ENCODE results near the gene ATXN10. TPM values are rescaled to one million over a fixed set of nuclear protein-coding genes. Genes with fewer than 3 reads are reported as not detected.

ATXN10 gene
- total RNA-seq, 5 donors from 2014 or later (not counting 1 experiment from before 2014, with no cell fraction given) = 58.9 to 85.0 (median 69.6) TPM

DNA sequence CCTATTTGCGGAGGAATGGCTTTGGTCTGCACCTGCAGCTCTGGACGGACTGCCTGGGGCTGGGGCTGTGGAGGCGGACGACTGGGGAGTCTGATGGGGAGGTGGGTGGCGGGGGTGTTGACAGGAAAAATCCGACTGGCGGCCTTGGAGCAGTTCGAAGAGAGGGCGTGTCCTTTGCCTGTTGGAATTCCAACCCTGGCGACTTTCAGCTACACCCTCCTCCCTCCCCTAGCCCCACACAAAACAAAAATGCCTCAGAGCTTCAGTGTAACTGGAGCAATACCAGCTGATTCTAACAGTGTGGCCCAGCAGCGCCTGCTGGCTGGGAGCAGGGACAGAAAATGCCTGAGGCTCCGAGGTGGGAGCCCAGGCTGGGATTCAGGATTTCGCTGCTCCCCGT lies 85.4 kb downstream of the ATXN10 start:
- peaks cover 0 to 3% of the 10 kb centered on the region in 2 experiments for H3K4me1 ChIP-seq (ENCODE audit: control insufficient read depth in 1 of 2, extremely low read depth in 1 of 2, insufficient read depth in 2 of 2, low read length in 2 of 2)
- WGBS (ENCODE audit: insufficient coverage) = 100% methylated on average over 5 of the region's 14 CpGs
- POLR2A ChIA-PET = no interaction called here
- DNase-seq = no peak
- no peak overlapping the region for H3K27ac ChIP-seq (ENCODE audit: low read length)
- no peaks in the 10 kb centered on the region for H3K27me3 ChIP-seq (replicated peaks in 1 of 2; ENCODE audit: control insufficient read depth in 2 of 2, extremely low read depth in 1 of 2, insufficient read depth in 2 of 2, low read length in 1 of 2)
- no peaks in the 10 kb centered on the region for H3K9me3 Mint-ChIP-seq
- H3K4me3 ChIP-seq (ENCODE audit: control insufficient read depth in 1 of 2, extremely low read depth in 1 of 2, low read length in 1 of 2) = no peak overlapping the region
- H3K4me3 Mint-ChIP-seq = no peak overlapping the region
- no peaks in the 10 kb centered on the region for H3K27me3 Mint-ChIP-seq
- no peak overlapping the region for H3K27ac Mint-ChIP-seq
- peaks cover 2 to 5% (median 3%) of the 10 kb centered on the region in 3 donors for H3K4me1 Mint-ChIP-seq
- ATAC-seq (replicated peaks in 1 of 4) = no peak
- CTCF ChIA-PET = no interaction called here
- H3K36me3 ChIP-seq (ENCODE audit: control insufficient read depth in 2 of 2, extremely low read depth in 1 of 2, insufficient read depth in 1 of 2, low read length in 1 of 2) = peaks cover 3 to 9% of the 10 kb centered on the region in 2 donors
- H3K9me3 ChIP-seq = no peaks in the 10 kb centered on the region
- peaks cover 32% of the 10 kb centered on the region for H3K36me3 Mint-ChIP-seq

DNA sequence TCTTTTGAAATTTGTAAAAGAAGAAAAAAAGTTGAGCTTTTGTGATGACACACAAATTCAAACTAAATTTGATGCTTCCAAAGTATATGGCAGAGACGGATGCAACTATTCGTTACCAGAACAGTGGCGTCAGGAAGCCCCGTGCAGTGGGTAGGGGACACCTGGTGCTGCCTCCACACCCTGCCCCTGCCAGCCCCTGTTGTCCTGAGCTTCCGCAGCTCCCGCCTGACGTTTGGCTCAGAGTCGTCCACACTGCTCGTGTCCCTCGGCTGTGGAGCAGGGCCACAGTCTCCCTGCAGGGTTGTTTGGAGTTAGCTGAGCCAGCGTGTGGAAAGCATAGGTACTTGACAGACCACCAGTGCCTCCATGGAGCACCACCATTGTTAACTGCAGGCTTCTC lies 86.3 kb downstream of the ATXN10 start:
- ChIA-PET POLR2A (no interaction called here), CTCF (no interaction called here)
- Mint-ChIP-seq H3K36me3 (peaks cover 33% of the 10 kb centered on the region), H3K27ac (no peak overlapping the region), H3K27me3 (no peaks in the 10 kb centered on the region), H3K4me3 (no peak overlapping the region), H3K9me3 (no peaks in the 10 kb centered on the region), H3K4me1 (peaks cover 2 to 6% (median 5%) of the 10 kb centered on the region in 3 donors)
- Histone ChIP-seq H3K36me3 (ENCODE audit: control insufficient read depth in 2 of 2, extremely low read depth in 1 of 2, insufficient read depth in 1 of 2, low read length in 1 of 2) (peaks cover 3 to 7% of the 10 kb centered on the region in 2 donors), H3K4me3 (ENCODE audit: control insufficient read depth in 1 of 2, extremely low read depth in 1 of 2, low read length in 1 of 2) (no peak overlapping the region), H3K27ac (ENCODE audit: low read length) (no peak overlapping the region), H3K4me1 (ENCODE audit: control insufficient read depth in 1 of 2, extremely low read depth in 1 of 2, insufficient read depth in 2 of 2, low read length in 2 of 2) (peaks cover 0 to 3% of the 10 kb centered on the region in 2 experiments), H3K27me3 (replicated peaks in 1 of 2; ENCODE audit: control insufficient read depth in 2 of 2, extremely low read depth in 1 of 2, insufficient read depth in 2 of 2, low read length in 1 of 2) (no peaks in the 10 kb centered on the region), H3K9me3 (no peaks in the 10 kb centered on the region)
- ATAC-seq (replicated peaks in 1 of 4) (no peak), DNase-seq (no peak)
- WGBS (ENCODE audit: insufficient coverage) = 98% methylated on average over 11 of the region's 11 CpGs

DNA sequence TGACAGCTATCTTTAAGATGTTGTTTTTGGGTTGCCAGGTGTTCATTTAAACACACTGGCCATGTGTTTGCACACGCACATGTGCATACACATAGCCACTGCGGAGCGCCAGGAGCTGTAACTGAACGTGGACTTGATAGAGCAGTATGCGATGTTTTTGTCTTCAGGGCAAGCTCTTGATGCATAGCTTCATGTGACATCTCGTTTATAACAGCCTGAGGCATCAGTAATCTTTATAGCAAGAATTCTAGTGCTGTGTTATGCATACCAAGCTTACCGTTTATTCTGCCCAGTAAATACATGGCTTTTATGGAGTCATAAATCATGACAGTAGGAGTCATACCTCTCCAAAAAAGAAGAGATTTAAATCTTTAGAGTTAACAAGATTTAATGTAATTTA lies 87.0 kb downstream of the ATXN10 start:
- CTCF ChIA-PET = no interaction called here
- Histone ChIP-seq H3K36me3 (ENCODE audit: control insufficient read depth in 2 of 2, extremely low read depth in 1 of 2, insufficient read depth in 1 of 2, low read length in 1 of 2) (peaks cover 6 to 7% of the 10 kb centered on the region in 2 donors), H3K4me3 (ENCODE audit: control insufficient read depth in 1 of 2, extremely low read depth in 1 of 2, low read length in 1 of 2) (no peak overlapping the region), H3K4me1 (ENCODE audit: control insufficient read depth in 1 of 2, extremely low read depth in 1 of 2, insufficient read depth in 2 of 2, low read length in 2 of 2) (peaks cover 0 to 3% of the 10 kb centered on the region in 2 experiments), H3K9me3 (no peaks in the 10 kb centered on the region), H3K27ac (ENCODE audit: low read length) (no peak overlapping the region), H3K27me3 (replicated peaks in 1 of 2; ENCODE audit: control insufficient read depth in 2 of 2, extremely low read depth in 1 of 2, insufficient read depth in 2 of 2, low read length in 1 of 2) (no peaks in the 10 kb centered on the region)
- no peak for ATAC-seq (replicated peaks in 1 of 4)
- Mint-ChIP-seq H3K27me3 (no peaks in the 10 kb centered on the region), H3K36me3 (peaks cover 35% of the 10 kb centered on the region), H3K27ac (no peak overlapping the region), H3K9me3 (no peaks in the 10 kb centered on the region), H3K4me3 (no peak overlapping the region), H3K4me1 (peaks cover 2 to 6% (median 4%) of the 10 kb centered on the region in 3 donors)
- POLR2A ChIA-PET = no interaction called here
- 92% methylated on average over 6 of the region's 7 CpGs for WGBS (ENCODE audit: insufficient coverage)
- DNase-seq = no peak

DNA sequence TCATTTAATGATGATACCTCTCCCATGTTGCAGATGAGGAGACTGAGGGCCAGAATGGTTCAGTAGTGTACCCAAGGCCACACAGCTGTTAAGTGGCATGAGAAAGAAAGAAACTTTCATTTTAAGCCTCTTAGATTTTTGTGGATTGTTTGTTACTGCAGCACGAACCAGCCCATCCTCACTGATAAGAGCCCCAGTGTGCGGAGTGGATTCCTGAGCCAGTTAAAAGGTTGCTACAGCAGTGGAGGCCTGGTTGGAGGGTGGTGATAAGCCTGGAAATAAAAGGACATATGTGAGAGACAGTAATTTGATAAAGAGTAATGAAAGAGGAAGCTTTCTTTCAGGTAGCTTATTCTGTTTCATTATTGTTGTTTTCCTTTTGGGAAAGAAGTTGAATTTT lies 89.0 kb downstream of the ATXN10 start:
- H3K36me3 Mint-ChIP-seq = peaks cover 45% of the 10 kb centered on the region
- no peak overlapping the region for H3K4me3 Mint-ChIP-seq
- H3K4me1 Mint-ChIP-seq = peaks cover 4 to 6% (median 5%) of the 10 kb centered on the region in 3 donors
- no peaks in the 10 kb centered on the region for H3K27me3 Mint-ChIP-seq
- ATAC-seq (replicated peaks in 1 of 4) = no peak
- H3K27ac ChIP-seq (ENCODE audit: low read length) = no peak overlapping the region
- H3K4me1 ChIP-seq (ENCODE audit: control insufficient read depth in 1 of 2, extremely low read depth in 1 of 2, insufficient read depth in 2 of 2, low read length in 2 of 2) = no peaks in the 10 kb centered on the region
- H3K9me3 ChIP-seq = no peaks in the 10 kb centered on the region
- H3K36me3 ChIP-seq (ENCODE audit: control insufficient read depth in 2 of 2, extremely low read depth in 1 of 2, insufficient read depth in 1 of 2, low read length in 1 of 2) = peaks cover 5% of the 10 kb centered on the region in 2 donors
- no peaks in the 10 kb centered on the region for H3K9me3 Mint-ChIP-seq
- H3K27me3 ChIP-seq (replicated peaks in 1 of 2; ENCODE audit: control insufficient read depth in 2 of 2, extremely low read depth in 1 of 2, insufficient read depth in 2 of 2, low read length in 1 of 2) = no peaks in the 10 kb centered on the region
- CTCF ChIA-PET = no interaction called here
- POLR2A ChIA-PET = no interaction called here
- WGBS (ENCODE audit: insufficient coverage) = 100% methylated on average over 2 of the region's 2 CpGs
- DNase-seq = no peak
- H3K27ac Mint-ChIP-seq = no peak overlapping the region
- H3K4me3 ChIP-seq (ENCODE audit: control insufficient read depth in 1 of 2, extremely low read depth in 1 of 2, low read length in 1 of 2) = no peak overlapping the region

DNA sequence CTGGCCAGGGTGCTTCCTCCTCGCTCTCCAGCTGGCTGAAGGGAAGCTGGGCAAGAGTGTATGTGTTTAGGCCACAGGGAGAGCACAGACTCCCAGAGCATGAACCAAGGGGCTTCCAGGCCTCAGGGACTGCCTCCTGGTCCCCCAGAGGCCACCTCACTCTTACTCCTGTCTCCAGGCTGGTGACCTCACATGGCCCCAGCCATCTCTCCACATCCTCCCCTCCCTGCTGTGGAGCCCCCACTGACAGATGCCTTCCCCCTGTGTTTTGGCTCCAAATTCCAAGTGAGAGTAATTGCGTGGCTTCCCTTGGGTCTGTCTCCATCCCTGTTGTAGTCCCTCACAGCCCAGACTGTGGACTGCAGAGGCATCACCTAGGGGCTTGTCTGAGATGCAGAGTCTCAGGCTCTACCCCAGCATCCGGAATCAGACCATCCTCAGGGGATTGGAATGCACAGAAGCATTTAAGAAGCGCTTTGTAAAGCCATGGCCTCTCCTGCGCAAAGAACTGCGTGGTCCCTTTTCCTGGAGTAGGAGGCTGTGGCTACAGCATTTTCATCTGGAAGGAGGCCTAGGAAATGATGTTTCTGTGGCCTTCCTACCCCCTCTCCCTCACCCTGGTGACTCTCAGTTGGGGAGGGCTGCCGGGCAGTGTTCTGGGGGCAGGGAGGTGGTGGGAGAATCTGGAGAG lies 91.1 kb downstream of the ATXN10 start:
- Mint-ChIP-seq H3K9me3 (no peaks in the 10 kb centered on the region), H3K4me1 (peaks cover 4 to 6% (median 5%) of the 10 kb centered on the region in 3 donors), H3K27ac (no peak overlapping the region), H3K36me3 (peaks cover 49% of the 10 kb centered on the region), H3K4me3 (no peak overlapping the region), H3K27me3 (no peaks in the 10 kb centered on the region)
- no peak for ATAC-seq (replicated peaks in 1 of 4)
- Histone ChIP-seq H3K36me3 (ENCODE audit: control insufficient read depth in 2 of 2, extremely low read depth in 1 of 2, insufficient read depth in 1 of 2, low read length in 1 of 2) (peaks cover 5% of the 10 kb centered on the region in 2 donors), H3K27me3 (replicated peaks in 1 of 2; ENCODE audit: control insufficient read depth in 2 of 2, extremely low read depth in 1 of 2, insufficient read depth in 2 of 2, low read length in 1 of 2) (no peaks in the 10 kb centered on the region), H3K4me1 (ENCODE audit: control insufficient read depth in 1 of 2, extremely low read depth in 1 of 2, insufficient read depth in 2 of 2, low read length in 2 of 2) (no peaks in the 10 kb centered on the region), H3K9me3 (no peaks in the 10 kb centered on the region), H3K4me3 (ENCODE audit: control insufficient read depth in 1 of 2, extremely low read depth in 1 of 2, low read length in 1 of 2) (no peak overlapping the region), H3K27ac (ENCODE audit: low read length) (no peak overlapping the region)
- POLR2A ChIA-PET = no interaction called here
- DNase-seq = no peak
- CTCF ChIA-PET = no interaction called here
- 100% methylated on average over 2 of the region's 7 CpGs for WGBS (ENCODE audit: insufficient coverage)

DNA sequence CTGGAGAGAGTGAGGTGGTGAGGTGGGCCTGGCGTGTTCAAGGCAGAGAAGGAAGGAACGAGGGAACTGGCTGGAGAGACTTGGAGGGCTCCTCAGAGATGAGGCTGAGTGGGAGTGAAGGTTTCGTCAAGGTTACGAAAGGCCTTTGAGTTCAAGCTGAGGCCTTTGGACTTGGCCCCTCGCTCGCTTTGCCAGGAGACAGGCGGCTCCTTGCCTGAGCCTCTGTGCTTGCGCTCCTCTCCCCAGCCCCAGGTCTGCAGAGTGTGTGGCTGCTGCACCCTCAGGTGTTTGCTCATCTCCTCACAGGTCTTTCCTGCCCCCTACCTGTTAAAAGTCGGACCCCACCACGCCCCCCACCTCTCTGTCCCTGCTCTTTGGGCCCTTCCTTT lies 91.6 kb downstream of the ATXN10 start:
- WGBS (ENCODE audit: insufficient coverage) = 99% methylated on average over 8 of the region's 10 CpGs
- ChIA-PET CTCF (no interaction called here), POLR2A (no interaction called here)
- peaks cover 52% of the 10 kb centered on the region for H3K36me3 Mint-ChIP-seq
- H3K4me3 Mint-ChIP-seq = no peak overlapping the region
- no peaks in the 10 kb centered on the region for H3K27me3 Mint-ChIP-seq
- peaks cover 4 to 8% (median 5%) of the 10 kb centered on the region in 3 donors for H3K4me1 Mint-ChIP-seq
- DNase-seq = no peak
- ATAC-seq (replicated peaks in 1 of 4) = no peak
- Histone ChIP-seq H3K36me3 (ENCODE audit: control insufficient read depth in 2 of 2, extremely low read depth in 1 of 2, insufficient read depth in 1 of 2, low read length in 1 of 2) (peaks cover 5% of the 10 kb centered on the region in 2 donors), H3K27ac (ENCODE audit: low read length) (no peak overlapping the region), H3K9me3 (no peaks in the 10 kb centered on the region), H3K4me3 (ENCODE audit: control insufficient read depth in 1 of 2, extremely low read depth in 1 of 2, low read length in 1 of 2) (no peak overlapping the region), H3K27me3 (replicated peaks in 1 of 2; ENCODE audit: control insufficient read depth in 2 of 2, extremely low read depth in 1 of 2, insufficient read depth in 2 of 2, low read length in 1 of 2) (no peaks in the 10 kb centered on the region), H3K4me1 (ENCODE audit: control insufficient read depth in 1 of 2, extremely low read depth in 1 of 2, insufficient read depth in 2 of 2, low read length in 2 of 2) (no peaks in the 10 kb centered on the region)
- H3K9me3 Mint-ChIP-seq = no peaks in the 10 kb centered on the region
- H3K27ac Mint-ChIP-seq = no peak overlapping the region
